Measurements from ENCODE around the gene GNAQ. TPM values are rescaled to one million over a fixed set of nuclear protein-coding genes. Genes with fewer than 3 reads are reported as not detected.

GNAQ gene
- polyA plus RNA-seq, 3 donors = 8.3 to 51.0 (median 9.6) TPM

DNA sequence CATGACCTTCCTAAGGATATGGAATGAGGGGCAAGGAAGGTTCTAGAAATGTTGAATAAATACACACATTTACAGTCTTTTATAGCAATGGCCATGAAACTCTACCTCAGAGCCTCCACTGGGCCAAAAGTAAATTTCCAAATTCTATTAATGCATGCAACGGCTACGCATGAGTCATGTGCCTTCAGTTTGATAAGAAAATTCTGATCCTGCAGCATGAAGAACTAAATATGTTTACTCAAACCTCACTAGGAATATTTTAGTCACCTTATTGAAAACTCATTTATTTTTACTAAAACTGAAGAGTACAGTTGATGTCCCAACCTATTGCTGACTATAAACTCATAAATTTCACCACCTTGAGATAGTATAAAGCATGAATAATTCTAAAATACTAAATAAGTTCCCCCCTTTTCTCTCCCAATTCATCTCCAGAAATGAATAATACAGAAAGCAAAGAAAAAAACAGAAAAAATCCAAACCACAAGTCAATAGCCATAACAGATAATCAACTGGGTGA, 92.4 kb downstream of the GNAQ start:
- Histone ChIP-seq H4K20me1 (ENCODE audit: insufficient read depth, low read length) (peaks cover 45% of the 10 kb centered on the region), H3K36me3 (replicated peaks in 1 of 2; ENCODE audit: control insufficient read depth in 1 of 2, insufficient read depth in 2 of 2, low read length in 2 of 2) (no peaks in the 10 kb centered on the region), H3K4me2 (replicated peaks; ENCODE audit: extremely low read depth, low read length, poor library complexity, severe bottlenecking) (no peak overlapping the region), H2AFZ (ENCODE audit: insufficient read depth, low read depth, low read length, poor library complexity, severe bottlenecking) (no peak overlapping the region), H3K27me3 (ENCODE audit: control insufficient read depth in 2 of 2, insufficient read depth in 2 of 2, low read length in 2 of 2) (no peaks in the 10 kb centered on the region), H3K9ac (ENCODE audit: insufficient read depth, low read length, poor library complexity, severe bottlenecking) (no peak overlapping the region), H3K9me3 (replicated peaks in 1 of 2; ENCODE audit: control insufficient read depth in 1 of 2, insufficient read depth in 1 of 2, low read length in 2 of 2) (no peaks in the 10 kb centered on the region), H3K4me3 (replicated peaks in 1 of 3; ENCODE audit: low read depth in 2 of 3, low read length in 3 of 3) (no peak overlapping the region), H3K27ac (ENCODE audit: low read depth in 1 of 2, low read length in 2 of 2) (peak overlapping the region in 1 of 2 donors; percentile 46), H3K79me2 (ENCODE audit: insufficient read depth, low read length) (peaks cover 92% of the 10 kb centered on the region), H3K4me1 (ENCODE audit: control insufficient read depth in 1 of 2, insufficient read depth in 2 of 2, low read length in 2 of 2) (peaks cover 49 to 61% of the 10 kb centered on the region in 2 donors)
- intact Hi-C loops (cut with micrococcal nuclease) = loop anchor here in 1 of 2 donors (5.0 to 10.0 kb wide), 2 partner anchors 74 to 93 kb away; partner anchors contain the start of gene GNAQ
- peak overlapping the region in 2 of 7 donors; percentile 17 to 25 for H3K27ac Mint-ChIP-seq
- H3K4me3 Mint-ChIP-seq = no peak overlapping the region
- no peak for DNase-seq
- peaks cover 0 to 5% (median 3%) of the 10 kb centered on the region in 7 donors for H3K9me3 Mint-ChIP-seq
- peaks cover 7 to 8% of the 10 kb centered on the region in 2 donors for H3K36me3 Mint-ChIP-seq
- H3K27me3 Mint-ChIP-seq (ENCODE audit: low read depth in 3 of 3) = no peaks in the 10 kb centered on the region
- WGBS (ENCODE audit: insufficient coverage) = no CpG with 5 or more reads among the region's 2 CpGs
- peaks cover 63% of the 10 kb centered on the region for H3K4me1 Mint-ChIP-seq
- TF ChIP-seq, protein P1, sequence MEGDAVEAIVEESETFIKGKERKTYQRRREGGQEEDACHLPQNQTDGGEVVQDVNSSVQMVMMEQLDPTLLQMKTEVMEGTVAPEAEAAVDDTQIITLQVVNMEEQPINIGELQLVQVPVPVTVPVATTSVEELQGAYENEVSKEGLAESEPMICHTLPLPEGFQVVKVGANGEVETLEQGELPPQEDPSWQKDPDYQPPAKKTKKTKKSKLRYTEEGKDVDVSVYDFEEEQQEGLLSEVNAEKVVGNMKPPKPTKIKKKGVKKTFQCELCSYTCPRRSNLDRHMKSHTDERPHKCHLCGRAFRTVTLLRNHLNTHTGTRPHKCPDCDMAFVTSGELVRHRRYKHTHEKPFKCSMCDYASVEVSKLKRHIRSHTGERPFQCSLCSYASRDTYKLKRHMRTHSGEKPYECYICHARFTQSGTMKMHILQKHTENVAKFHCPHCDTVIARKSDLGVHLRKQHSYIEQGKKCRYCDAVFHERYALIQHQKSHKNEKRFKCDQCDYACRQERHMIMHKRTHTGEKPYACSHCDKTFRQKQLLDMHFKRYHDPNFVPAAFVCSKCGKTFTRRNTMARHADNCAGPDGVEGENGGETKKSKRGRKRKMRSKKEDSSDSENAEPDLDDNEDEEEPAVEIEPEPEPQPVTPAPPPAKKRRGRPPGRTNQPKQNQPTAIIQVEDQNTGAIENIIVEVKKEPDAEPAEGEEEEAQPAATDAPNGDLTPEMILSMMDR (IDR thresholded peaks at IDR 0.05) = no peak

DNA sequence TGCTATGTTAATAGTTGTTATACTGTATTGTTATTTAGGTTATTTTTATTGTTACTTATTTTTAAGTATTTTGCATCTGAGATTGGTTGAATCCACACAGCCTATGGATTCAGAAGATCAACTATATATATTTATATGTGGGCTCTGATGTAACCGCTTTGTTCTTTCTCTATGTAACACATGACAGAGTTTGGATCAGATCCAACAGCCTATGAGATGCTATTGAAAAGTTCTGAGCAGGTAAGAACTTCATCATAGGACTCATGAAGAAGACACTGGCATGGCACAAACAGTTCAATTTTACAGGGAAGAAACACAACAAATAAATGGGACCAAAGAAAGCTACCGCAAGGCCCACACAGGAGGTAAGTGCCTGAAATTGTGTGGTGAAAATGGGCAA, 93.4 kb downstream of the GNAQ start:
- H3K27me3 Mint-ChIP-seq (ENCODE audit: low read depth in 3 of 3) = no peaks in the 10 kb centered on the region
- no peak overlapping the region for H3K4me3 Mint-ChIP-seq
- Histone ChIP-seq H3K9ac (ENCODE audit: insufficient read depth, low read length, poor library complexity, severe bottlenecking) (no peak overlapping the region), H3K9me3 (replicated peaks in 1 of 2; ENCODE audit: control insufficient read depth in 1 of 2, insufficient read depth in 1 of 2, low read length in 2 of 2) (no peaks in the 10 kb centered on the region), H4K20me1 (ENCODE audit: insufficient read depth, low read length) (peaks cover 45% of the 10 kb centered on the region), H3K36me3 (replicated peaks in 1 of 2; ENCODE audit: control insufficient read depth in 1 of 2, insufficient read depth in 2 of 2, low read length in 2 of 2) (no peaks in the 10 kb centered on the region), H3K4me2 (replicated peaks; ENCODE audit: extremely low read depth, low read length, poor library complexity, severe bottlenecking) (no peak overlapping the region), H3K27ac (ENCODE audit: low read depth in 1 of 2, low read length in 2 of 2) (peak overlapping the region in 1 of 2 donors; percentile 46), H3K79me2 (ENCODE audit: insufficient read depth, low read length) (peaks cover 92% of the 10 kb centered on the region), H3K4me3 (replicated peaks in 1 of 3; ENCODE audit: low read depth in 2 of 3, low read length in 3 of 3) (no peak overlapping the region), H3K27me3 (ENCODE audit: control insufficient read depth in 2 of 2, insufficient read depth in 2 of 2, low read length in 2 of 2) (no peaks in the 10 kb centered on the region), H3K4me1 (ENCODE audit: control insufficient read depth in 1 of 2, insufficient read depth in 2 of 2, low read length in 2 of 2) (peaks cover 41 to 55% of the 10 kb centered on the region in 2 donors), H2AFZ (ENCODE audit: insufficient read depth, low read depth, low read length, poor library complexity, severe bottlenecking) (no peak overlapping the region)
- peaks cover 0 to 5% (median 3%) of the 10 kb centered on the region in 7 donors for H3K9me3 Mint-ChIP-seq
- DNase-seq = no peak
- H3K36me3 Mint-ChIP-seq = peaks cover 7 to 8% of the 10 kb centered on the region in 2 donors
- intact Hi-C loops (cut with micrococcal nuclease) = loop anchor here in 1 of 2 donors (5.0 to 10.0 kb wide), 2 partner anchors 73 to 94 kb away; partner anchors contain the start of gene GNAQ
- no CpG with 5 or more reads among the region's 2 CpGs for WGBS (ENCODE audit: insufficient coverage)
- peak overlapping the region in 4 of 7 donors; percentile 52 to 81 (median 53) for H3K27ac Mint-ChIP-seq
- H3K4me1 Mint-ChIP-seq = peaks cover 59% of the 10 kb centered on the region
- TF ChIP-seq, protein P1 (IDR thresholded peaks at IDR 0.05) = no peak

Data from CD14-positive monocyte (primary cell).